Activated T-helper 2 cell treated with anti-CD3 and anti-CD28 coated beads, Interferon-gamma antibody, Interleukin-2, Interleukin-4, amounts not matched to agents 10 μg/mL and 5 μg/mL and 100 μg/mL, durations not matched to agents 14 hours and 24 hours and 36 hours (primary cell): ENCODE results near the gene NABP1. TPM values are rescaled to one million over a fixed set of nuclear protein-coding genes. Genes with fewer than 3 reads are reported as not detected.

Experiments
- DNase-seq: peaks from one replicate; pipeline ENCODE4 v3.0.0; 2021; ENCODE audit warnings: low spot score
- H3K27ac Mint-ChIP-seq: one replicate; pipeline ENCODE4 v1.8.0; 2021; ENCODE audit warnings: mixed read lengths
- H3K27me3 Mint-ChIP-seq: one replicate; pipeline ENCODE4 v1.8.0; 2021; ENCODE audit warnings: low read depth, mixed read lengths
- H3K36me3 Mint-ChIP-seq: one replicate; pipeline ENCODE4 v1.8.0; 2021; ENCODE audit warnings: low read depth, mixed read lengths
- H3K4me1 Mint-ChIP-seq: one replicate; pipeline ENCODE4 v1.8.0; 2021; ENCODE audit warnings: low read depth, mixed read lengths
- H3K4me3 Mint-ChIP-seq: one replicate; pipeline ENCODE4 v1.8.0; 2021; ENCODE audit warnings: low read depth, mild to moderate bottlenecking, moderate library complexity, mixed read lengths
- H3K9me3 Mint-ChIP-seq: one replicate; pipeline ENCODE4 v1.8.0; 2021; ENCODE audit warnings: mixed read lengths
- intact Hi-C: fragments of 100-400 bp; cut with micrococcal nuclease; formaldehyde crosslinking; loops from one replicate; pipeline ENCODE4 v1.15.1; 2023
- total RNA-seq: library from RNA; stranded (reverse); gene quantifications from 2 replicates; pipeline ENCODE4 v1.2.3, GENCODE V29; 2022

Gene NABP1
- total RNA-seq, 1 donor from 2014 or later, result 39.9 TPM

DNA sequence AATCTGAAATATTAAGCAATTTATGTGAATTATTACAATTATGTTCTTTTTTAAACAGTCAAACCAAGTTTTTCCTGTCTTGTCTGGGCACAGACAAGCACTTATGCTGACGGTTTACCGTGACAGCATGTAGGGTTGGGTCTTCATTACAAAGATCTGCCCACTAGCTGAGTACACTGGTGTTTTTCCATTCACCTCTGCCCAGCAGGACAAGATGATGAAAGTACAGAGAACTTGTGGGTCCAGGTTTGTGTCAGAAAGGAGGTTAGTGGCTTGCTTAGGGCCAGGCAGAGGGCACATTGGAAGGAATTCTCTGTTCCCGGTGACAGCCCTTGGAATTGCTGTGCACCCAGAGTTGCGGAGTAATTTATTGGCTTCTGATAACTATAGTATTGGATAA is 14.0 kb downstream of the NABP1 start:
- Mint-ChIP-seq H3K27ac (no peak overlapping the region), H3K9me3 (no peaks in the 10 kb centered on the region), H3K4me3 (no peak overlapping the region), H3K36me3 (peaks cover 46% of the 10 kb centered on the region), H3K27me3 (no peaks in the 10 kb centered on the region), H3K4me1 (peaks cover 39% of the 10 kb centered on the region)
- intact Hi-C loops, result loop anchor here (1.0 to 5.0 kb wide), 4 partner anchors 121 to 470 kb away; no protein-coding TSS in a partner anchor
- no peak for DNase-seq

GRCh38 chr2:191692502-191693115 is 14.7 kb downstream of the NABP1 start:
- Mint-ChIP-seq H3K27me3 (no peaks in the 10 kb centered on the region), H3K9me3 (no peaks in the 10 kb centered on the region), H3K4me3 (no peak overlapping the region), H3K36me3 (peaks cover 40% of the 10 kb centered on the region), H3K27ac (no peak overlapping the region), H3K4me1 (peaks cover 37% of the 10 kb centered on the region)
- intact Hi-C loops, result loop anchor here (5.0 kb wide), 1 partner anchor 470 kb away; no protein-coding TSS in a partner anchor
- DNase-seq, result no peak

GRCh38 chr2:191693166-191693565 is 15.2 kb downstream of the NABP1 start:
- Mint-ChIP-seq H3K4me3 (no peak overlapping the region), H3K4me1 (peaks cover 33% of the 10 kb centered on the region), H3K27ac (no peak overlapping the region), H3K36me3 (peaks cover 40% of the 10 kb centered on the region), H3K9me3 (no peaks in the 10 kb centered on the region), H3K27me3 (no peaks in the 10 kb centered on the region)
- no peak for DNase-seq
- intact Hi-C loops, result loop anchor here (5.0 kb wide), 1 partner anchor 469 kb away; no protein-coding TSS in a partner anchor

DNA sequence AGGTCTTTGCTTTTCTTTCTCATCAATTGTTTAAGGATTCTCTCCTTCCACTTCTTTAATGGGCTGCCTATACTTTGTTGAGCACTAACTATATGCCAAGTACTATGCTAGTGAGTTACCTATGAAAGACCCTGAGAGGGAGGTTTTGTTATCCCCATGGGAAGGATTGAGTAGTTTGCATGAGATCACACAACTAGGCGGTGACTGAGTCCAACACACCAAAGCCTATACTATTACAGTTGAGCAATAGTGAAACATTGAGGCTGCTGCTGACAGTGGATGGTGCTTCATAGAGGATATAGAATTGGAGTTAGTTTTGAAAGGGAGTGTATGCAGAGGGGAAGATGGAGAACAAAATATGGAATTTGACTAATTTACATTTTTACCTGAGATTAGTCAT is 15.8 kb downstream of the NABP1 start:
- no peak overlapping the region for H3K4me3 Mint-ChIP-seq
- H3K36me3 Mint-ChIP-seq, result peaks cover 37% of the 10 kb centered on the region
- peaks cover 26% of the 10 kb centered on the region for H3K4me1 Mint-ChIP-seq
- no peaks in the 10 kb centered on the region for H3K9me3 Mint-ChIP-seq
- intact Hi-C loops, result loop anchor here (5.0 kb wide), 1 partner anchor 469 kb away; no protein-coding TSS in a partner anchor
- no peaks in the 10 kb centered on the region for H3K27me3 Mint-ChIP-seq
- DNase-seq, result no peak
- no peak overlapping the region for H3K27ac Mint-ChIP-seq

DNA sequence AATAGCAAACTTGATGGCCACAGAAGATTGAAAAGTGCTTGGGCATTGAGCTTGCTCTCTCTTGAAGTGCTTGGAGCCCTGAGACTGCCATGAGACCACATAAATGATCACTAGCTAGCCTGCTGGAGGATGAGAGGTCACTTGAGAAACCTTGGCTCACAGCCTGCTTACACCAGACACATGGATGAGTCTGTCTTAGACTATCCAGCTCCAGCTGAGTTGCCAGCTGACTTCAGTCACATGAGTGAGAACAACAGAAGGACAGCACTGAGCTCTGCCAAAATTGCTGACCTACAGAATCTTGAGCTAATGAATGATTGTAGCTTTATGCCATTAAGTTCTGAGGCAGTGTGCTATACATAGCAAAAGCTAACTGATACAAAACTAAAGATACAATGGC is 18.1 kb downstream of the NABP1 start:
- Mint-ChIP-seq H3K27me3 (no peaks in the 10 kb centered on the region), H3K4me3 (no peak overlapping the region), H3K4me1 (peaks cover 10% of the 10 kb centered on the region), H3K9me3 (no peaks in the 10 kb centered on the region), H3K27ac (no peak overlapping the region), H3K36me3 (peaks cover 40% of the 10 kb centered on the region)
- intact Hi-C loops, result no loop called here
- no peak for DNase-seq

GRCh38 chr2:191696966-191697365 is 19.0 kb downstream of the NABP1 start:
- Mint-ChIP-seq H3K27me3 (no peaks in the 10 kb centered on the region), H3K27ac (no peak overlapping the region), H3K4me1 (peaks cover 7% of the 10 kb centered on the region), H3K36me3 (peaks cover 40% of the 10 kb centered on the region), H3K4me3 (no peak overlapping the region), H3K9me3 (no peaks in the 10 kb centered on the region)
- intact Hi-C loops, result no loop called here
- DNase-seq, result no peak

DNA sequence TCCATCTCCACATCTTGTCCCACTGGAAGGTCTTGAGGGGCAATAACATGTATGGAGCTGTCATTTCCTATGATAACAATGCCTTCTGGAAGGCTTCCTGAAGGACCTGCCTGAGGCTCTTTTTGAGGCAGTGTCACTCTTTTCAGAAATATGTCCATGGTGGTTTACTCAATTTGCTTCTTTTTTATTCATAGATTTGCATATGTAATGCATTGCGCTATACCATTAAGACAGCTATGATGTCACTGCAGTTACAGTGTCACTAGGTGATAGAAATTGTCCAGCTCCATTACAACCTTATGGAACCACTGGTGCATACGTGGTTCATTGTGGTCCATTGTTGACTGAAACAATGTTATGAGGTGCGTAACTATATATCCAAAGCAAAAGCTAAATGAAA is 19.9 kb downstream of the NABP1 start:
- H3K4me3 Mint-ChIP-seq, result no peak overlapping the region

GRCh38 chr2:191699341-191699945 is 21.5 kb downstream of the NABP1 start:
- intact Hi-C loops, result no loop called here
- Mint-ChIP-seq H3K27ac (no peak overlapping the region), H3K36me3 (peaks cover 37% of the 10 kb centered on the region), H3K27me3 (no peaks in the 10 kb centered on the region), H3K4me1 (no peaks in the 10 kb centered on the region), H3K4me3 (no peak overlapping the region), H3K9me3 (no peaks in the 10 kb centered on the region)
- DNase-seq, result no peak

More for the DNA sequence above, 19.9 kb downstream of the NABP1 start:
- Mint-ChIP-seq H3K36me3 (peaks cover 42% of the 10 kb centered on the region), H3K9me3 (no peaks in the 10 kb centered on the region), H3K27ac (no peak overlapping the region), H3K4me1 (peaks cover 6% of the 10 kb centered on the region), H3K27me3 (no peaks in the 10 kb centered on the region)
- intact Hi-C loops, result no loop called here
- no peak for DNase-seq

DNA sequence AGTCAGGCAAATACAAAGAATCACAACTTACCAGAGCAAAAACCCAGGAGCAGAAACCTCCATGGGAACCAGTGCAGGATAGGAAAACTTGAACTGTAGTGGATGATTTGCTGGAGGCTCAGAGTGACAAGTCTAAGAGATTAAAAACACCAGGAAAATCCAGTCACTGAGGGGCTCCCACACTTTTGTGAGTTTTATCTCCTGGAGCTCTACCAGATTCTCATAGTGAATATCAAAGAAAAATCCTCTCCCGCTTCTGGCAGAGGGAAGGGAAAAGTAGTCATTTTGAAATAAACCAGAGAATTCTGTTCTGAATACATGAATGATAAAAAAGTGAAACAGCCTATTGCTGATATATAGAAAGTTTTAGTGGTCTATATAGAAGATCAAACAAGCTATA is 23.1 kb downstream of the NABP1 start:
- intact Hi-C loops, result loop anchor here (5.0 kb wide), 1 partner anchor 41 kb away; no protein-coding TSS in a partner anchor
- H3K9me3 Mint-ChIP-seq, result no peaks in the 10 kb centered on the region
- H3K27me3 Mint-ChIP-seq, result no peaks in the 10 kb centered on the region
- no peak overlapping the region for H3K4me3 Mint-ChIP-seq
- DNase-seq, result no peak
- H3K36me3 Mint-ChIP-seq, result peaks cover 29% of the 10 kb centered on the region
- H3K27ac Mint-ChIP-seq, result no peak overlapping the region
- H3K4me1 Mint-ChIP-seq, result no peaks in the 10 kb centered on the region

GRCh38 chr2:191701696-191702095 is 23.8 kb downstream of the NABP1 start:
- Mint-ChIP-seq H3K9me3 (no peaks in the 10 kb centered on the region), H3K36me3 (peaks cover 28% of the 10 kb centered on the region), H3K4me3 (no peak overlapping the region), H3K4me1 (no peaks in the 10 kb centered on the region), H3K27ac (no peak overlapping the region), H3K27me3 (no peaks in the 10 kb centered on the region)
- intact Hi-C loops, result loop anchor here (5.0 kb wide), 1 partner anchor 41 kb away; no protein-coding TSS in a partner anchor
- no peak for DNase-seq

DNA sequence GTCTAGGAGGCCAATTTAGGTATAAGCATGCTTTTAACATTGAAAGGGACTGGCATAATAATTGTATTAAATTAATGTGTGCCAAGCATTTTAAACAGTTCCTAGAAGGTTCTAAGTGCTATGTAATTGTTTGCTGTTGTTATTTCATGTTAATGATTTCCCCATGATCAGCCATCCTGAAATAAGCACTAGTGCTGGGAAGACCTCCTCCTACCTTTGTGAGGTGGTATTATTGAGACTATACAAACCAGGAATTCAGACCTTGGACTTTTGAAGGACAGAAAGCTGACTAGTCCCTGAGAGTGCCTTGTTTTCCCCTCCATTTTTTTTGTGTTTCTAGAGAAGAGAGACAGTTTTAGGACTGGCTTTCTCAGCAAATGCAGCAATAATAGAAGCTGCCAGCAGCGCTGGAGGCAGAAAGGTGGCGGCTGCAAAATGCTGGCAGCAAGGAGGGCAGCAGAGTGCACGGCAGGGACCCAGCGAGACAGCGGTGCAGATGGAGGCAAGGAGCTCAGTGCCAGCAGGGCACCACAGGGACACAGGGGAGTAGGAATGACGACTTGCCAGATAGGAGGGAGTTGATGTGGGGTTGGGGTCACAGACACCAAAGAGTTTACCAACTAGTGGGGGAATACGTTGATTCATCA is 25.3 kb downstream of the NABP1 start:
- intact Hi-C loops, result loop anchor here (5.0 kb wide), 1 partner anchor 39 kb away; no protein-coding TSS in a partner anchor
- no peak overlapping the region for H3K4me3 Mint-ChIP-seq
- no peak for DNase-seq
- H3K36me3 Mint-ChIP-seq, result peaks cover 20% of the 10 kb centered on the region
- no peaks in the 10 kb centered on the region for H3K4me1 Mint-ChIP-seq
- H3K27ac Mint-ChIP-seq, result no peak overlapping the region
- H3K9me3 Mint-ChIP-seq, result no peaks in the 10 kb centered on the region
- H3K27me3 Mint-ChIP-seq, result no peaks in the 10 kb centered on the region

- Mint-ChIP-seq H3K27ac (no peak overlapping the region), H3K36me3 (peaks cover 14% of the 10 kb centered on the region)
Observed at GRCh38 chr2:191705084-191705483, 27.1 kb downstream of the NABP1 start.

DNA sequence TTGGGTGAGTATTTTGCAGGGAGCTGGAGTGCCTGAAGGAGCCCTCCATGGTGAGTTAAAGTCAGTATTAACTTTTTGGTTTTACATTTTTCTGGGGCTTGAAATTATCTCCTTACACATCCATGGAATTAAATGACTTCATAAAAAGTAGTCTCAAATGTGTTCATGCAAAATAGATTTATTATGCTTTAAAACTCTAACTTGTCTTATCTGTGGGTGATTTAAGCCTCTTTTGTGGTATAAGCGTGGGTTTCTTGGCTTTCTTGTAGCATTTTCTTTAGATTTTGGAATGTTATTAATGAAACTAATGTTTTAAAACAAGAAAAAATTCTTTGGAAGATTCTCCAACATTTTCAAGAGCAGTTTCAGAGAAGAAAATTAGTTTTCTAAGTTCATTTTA is 27.8 kb downstream of the NABP1 start:
- Mint-ChIP-seq H3K36me3 (peaks cover 9% of the 10 kb centered on the region), H3K4me3 (no peak overlapping the region), H3K9me3 (no peaks in the 10 kb centered on the region), H3K4me1 (no peaks in the 10 kb centered on the region), H3K27me3 (no peaks in the 10 kb centered on the region), H3K27ac (no peak overlapping the region)
- intact Hi-C loops, result no loop called here
- no peak for DNase-seq

More at GRCh38 chr2:191705084-191705483, 27.1 kb downstream of the NABP1 start:
- intact Hi-C loops, result no loop called here
- Mint-ChIP-seq H3K4me1 (no peaks in the 10 kb centered on the region), H3K9me3 (no peaks in the 10 kb centered on the region), H3K27me3 (no peaks in the 10 kb centered on the region), H3K4me3 (no peak overlapping the region)
- no peak for DNase-seq
